ENCODE measurements around the gene SHOC2.
A peak's percentile ranks its signal among the peaks of the same experiment; 100 is the strongest.
"Not testable (repeated sequence)": the region's sequence is repeated elsewhere in the genome, so short reads cannot be mapped to it uniquely, and the experiment has no call there.

Gene SHOC2

DNA sequence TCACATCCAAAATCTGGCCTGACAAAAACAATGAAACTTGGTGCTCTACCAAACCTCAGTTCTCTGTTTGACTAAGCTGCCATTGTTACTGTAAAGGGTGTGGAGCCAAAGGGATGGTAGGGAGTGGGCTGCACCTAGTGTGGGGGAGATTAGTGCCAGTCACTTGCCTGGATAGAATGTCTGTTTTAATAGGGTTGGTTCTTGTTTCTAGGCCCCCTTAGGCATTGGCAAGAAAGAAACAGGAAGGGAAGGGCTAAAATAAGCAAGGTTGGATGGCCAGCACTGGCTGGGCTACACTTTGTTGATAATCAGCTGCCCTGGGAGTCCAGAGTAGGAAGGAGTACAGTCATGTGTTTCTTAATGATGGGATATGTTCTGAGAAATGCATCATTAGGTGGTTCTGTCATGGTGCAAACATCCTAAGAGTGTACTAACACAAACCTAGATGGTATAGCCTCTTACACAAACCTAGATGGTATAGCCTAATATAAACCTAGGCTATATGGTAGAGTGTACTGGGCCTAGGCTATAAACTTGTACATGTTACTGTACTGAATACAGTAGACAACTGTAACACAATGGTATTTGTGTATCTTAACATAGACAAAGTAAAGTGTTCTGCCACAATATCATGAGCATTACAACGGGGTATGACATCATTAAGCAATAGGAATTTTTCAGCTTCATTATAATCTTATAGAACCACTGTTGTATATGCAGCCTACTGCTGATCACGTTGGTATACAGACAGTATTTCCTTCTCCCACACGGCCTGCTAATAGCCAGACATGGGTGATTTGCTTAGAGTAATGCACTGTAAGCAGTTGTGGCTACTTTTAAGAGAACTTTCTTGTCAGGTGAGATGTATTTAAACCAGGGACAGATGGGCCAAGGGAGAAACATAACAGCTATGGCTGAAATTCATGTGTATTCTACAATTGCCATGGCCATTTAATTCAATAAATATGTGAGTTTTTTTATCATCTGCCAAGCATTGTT is 15.8 kb upstream of the SHOC2 start:
- DNase-seq = no peak

- DNase-seq = no peak
Observed at GRCh38 chr10:110910138-110910537, 9.3 kb upstream of the SHOC2 start.

- DNase-seq = no peak
Observed at GRCh38 chr10:110912374-110912773, 7.0 kb upstream of the SHOC2 start.

DNA sequence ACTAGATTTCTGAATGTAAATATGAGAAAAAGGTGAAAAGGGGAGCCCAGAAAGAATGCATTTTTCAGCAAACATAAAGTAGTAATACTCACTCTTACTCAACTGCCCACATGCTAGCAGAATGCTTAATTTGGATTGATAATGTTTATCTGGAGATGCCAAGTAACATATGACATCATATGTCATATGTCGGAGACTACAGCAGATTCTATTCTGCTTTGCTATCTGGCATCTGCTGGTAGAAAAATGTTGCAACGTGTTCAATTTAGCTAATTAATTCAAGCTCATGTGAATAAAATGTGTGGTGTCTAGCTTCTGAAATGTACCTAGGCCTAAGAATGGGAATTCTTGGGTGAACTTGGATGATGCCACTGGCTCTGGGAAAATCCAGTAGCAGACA is 5.0 kb upstream of the SHOC2 start:
- no peak for DNase-seq

DNA sequence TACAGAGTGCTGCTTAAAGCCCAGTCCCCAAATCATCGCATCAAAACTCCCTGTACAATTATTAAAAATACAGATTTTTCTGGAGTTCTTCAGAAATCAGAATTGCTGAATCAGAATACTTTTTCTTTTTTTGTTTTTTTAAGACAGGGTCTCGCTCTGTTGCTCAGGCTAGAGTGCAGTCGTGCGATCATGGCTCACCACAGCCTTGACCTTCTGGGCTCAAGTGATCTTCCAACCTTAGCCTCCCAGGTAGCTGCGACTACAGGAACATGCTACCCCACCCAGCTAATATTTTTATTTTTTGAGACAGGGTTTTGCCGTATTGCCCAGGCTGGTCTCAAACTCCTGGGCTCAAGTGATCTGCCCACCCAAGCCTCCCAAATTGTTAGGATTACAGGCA is 4.4 kb upstream of the SHOC2 start:
- no peak for DNase-seq

GRCh38 chr10:110915600-110915999 is 3.8 kb upstream of the SHOC2 start:
- not testable (repeated sequence) for DNase-seq

DNA sequence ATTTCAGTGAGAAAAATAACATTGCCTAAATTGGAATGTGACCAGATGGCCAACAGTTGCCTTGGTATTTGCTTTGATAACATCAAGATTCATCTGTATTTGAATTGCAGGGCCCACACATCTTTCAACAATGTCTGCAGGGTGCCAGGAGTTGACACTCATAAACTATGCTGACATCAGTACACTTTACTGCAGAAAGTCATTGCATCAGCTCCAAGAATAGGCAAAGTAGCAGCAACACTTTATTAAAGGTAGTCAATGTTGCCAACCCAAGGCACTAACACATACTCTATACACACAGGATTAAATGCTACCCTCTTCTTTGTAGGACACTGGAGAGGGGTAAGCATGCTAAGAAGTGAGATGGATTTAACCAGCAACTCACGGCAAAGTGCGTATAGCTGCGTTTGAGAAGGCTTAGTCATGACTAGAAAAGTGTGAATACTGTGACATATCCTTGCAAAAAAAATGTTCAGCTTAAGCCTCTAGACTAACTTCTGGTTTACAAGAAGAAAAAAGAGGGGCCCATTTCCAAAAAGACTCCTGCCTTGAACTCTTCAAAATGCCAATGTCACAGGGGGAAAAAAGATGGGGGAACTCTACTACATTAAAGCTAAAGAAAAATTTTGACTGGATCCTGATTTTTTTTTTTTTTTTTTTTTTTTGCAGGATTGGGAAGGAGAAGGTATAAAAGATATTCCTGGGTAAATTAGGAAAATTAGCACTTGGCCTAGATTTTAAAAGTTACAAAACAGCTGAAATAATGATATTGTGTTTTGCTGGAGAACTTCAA is 2.7 kb upstream of the SHOC2 start:
- peak; percentile 29 for DNase-seq

- peak; percentile 90 for DNase-seq
Observed at GRCh38 chr10:110918269-110918642, 1.1 kb upstream of the SHOC2 start.

GRCh38 chr10:110918643-110919348 is 608 bp upstream of the SHOC2 start, which contains the start of gene BBIP1:
BBIP1 (minus strand) TSS chr10:110919180; CDS start chr10:110918157, 1,023 bp downstream.
- DNase-seq = peak; percentile 99

GRCh38 chr10:110919971-110920881 is 822 bp downstream of the SHOC2 start:
- no peak for DNase-seq

DNA sequence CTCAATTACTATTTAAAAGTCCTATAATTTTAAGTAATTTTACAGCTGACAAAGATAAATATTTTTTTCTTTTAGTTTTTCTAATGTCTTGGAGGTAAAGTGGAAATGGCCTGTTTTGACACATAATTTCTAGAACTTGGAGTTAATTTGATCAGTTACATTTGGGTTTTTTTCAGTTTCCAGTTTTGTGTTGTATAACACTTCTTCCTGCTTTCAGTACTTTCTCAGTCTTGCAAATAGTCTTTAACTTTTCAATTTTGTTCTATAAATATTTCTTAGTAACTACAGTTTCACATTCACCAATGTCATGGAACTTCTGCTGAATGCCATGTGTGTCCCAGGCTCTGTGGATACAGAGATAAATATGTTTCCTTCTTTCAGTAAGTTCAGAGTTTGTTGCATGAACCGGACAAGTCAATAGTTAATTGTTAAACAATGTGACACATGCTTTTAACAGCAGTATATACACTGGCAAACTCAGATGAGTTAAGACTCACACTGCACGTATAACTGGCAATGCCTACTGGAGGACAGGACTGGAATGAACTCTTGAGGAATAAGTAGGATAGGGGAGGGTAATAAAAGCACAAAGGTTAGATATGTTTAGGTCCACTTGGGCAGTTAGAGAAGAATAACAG is 4.6 kb downstream of the SHOC2 start:
- no peak for DNase-seq

GRCh38 chr10:110927461-110927860 is 8.1 kb downstream of the SHOC2 start:
- no peak for DNase-seq

- DNase-seq = no peak
Observed at GRCh38 chr10:110931769-110932381, 12.5 kb downstream of the SHOC2 start.

- no peak for DNase-seq
Observed at GRCh38 chr10:110932505-110933180, 13.2 kb downstream of the SHOC2 start.

DNA sequence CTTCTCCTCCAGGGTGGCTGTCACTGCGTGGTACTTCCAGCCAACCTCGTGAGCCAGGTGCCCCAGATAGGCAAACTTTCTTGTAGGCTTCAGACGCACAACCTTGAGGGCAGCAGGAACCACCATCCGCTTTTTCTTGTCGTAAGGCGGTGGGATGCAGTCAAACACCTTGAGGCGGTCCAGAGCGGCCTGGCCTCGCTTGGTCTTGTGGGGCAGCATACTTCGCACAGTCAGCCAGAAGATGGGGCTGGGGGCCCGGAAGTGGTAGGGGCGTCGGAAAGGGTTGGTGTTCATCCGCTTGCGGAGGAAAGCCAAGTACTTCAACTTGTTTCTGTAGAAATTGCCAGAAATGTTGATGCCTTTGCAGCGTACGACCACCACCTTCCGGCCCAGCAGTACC is 17.4 kb downstream of the SHOC2 start:
- no peak for DNase-seq

DNA sequence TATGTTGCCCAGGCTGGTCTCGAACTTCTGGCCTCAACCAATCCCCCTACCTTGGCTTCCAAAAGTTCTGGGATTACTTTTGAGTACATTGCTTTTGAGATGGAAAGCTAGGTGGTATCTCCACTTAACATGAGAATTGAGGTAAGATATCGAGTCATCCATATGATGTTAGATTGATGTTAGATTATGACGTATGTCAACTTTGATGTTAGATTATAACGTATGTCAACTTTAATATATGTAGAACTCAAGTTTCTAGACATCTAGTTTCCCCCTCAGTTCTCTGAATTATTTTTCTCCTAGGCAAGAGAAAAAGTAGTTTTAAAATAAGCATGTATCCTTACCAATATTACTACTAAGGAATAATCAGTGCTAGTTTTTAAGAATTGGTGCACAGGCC is 20.0 kb downstream of the SHOC2 start:
- no peak for DNase-seq

DNA sequence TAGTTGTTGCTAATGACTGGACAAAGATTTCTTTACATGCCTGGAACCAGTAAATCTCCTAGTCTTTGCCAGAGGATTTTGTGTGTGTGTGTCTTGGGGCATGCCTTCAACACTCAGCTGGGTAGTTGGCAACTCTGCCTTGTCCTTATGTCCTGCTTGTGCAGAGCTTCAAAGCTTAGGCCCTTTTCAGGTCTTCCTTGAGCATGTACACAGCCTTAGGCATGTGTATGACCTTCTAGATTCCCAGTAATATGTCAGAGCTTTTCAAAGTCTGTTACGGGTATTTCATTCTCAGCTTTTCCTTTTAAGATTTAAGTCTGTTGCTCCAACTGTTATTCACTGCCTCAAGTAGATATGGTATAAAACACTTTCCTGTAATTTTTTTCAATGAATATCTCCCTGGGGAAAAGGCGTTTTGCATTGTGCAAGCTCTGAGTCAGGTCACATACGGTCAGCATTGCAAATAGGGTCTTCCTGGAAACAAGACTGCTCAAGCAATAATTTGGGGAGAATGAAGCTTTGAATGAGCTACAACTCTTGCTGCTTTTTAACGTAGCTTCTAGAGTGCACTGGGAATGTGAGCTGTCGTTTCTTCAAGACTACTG is 25.5 kb downstream of the SHOC2 start:
- no peak for DNase-seq

GRCh38 chr10:110946496-110946895 is 27.1 kb downstream of the SHOC2 start:
- no peak for DNase-seq

- no peak for DNase-seq
Observed at GRCh38 chr10:110947061-110947595, 27.7 kb downstream of the SHOC2 start.

DNA sequence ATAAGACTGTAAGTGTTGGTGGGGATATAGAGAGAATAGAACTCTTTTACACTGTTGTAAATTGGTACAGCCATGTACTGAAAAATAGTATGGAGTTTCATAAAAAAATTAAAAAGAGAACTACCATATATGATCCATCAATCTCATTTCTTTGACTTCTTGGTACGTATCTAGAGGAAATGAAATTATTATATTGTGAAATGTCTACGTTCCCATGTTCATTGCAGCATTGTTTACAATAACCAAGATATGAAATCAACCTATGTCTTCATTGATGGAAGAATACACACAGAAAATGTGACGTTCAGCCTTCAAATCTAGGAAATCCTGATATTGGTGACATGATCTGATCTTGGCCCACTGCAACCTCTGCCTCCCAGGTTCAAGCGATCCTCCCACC is 32.0 kb downstream of the SHOC2 start:
- no peak for DNase-seq
